AG04449 (cell line): ENCODE results near the gene EIF2S3B.
"Not testable (repeated sequence)": the region's sequence is repeated elsewhere in the genome, so short reads cannot be mapped to it uniquely, and the experiment has no call there.

Experiments
- CTCF ChIA-PET: fragments of 350-600 bp; formaldehyde crosslinking; extraction: SDS; loops from one replicate; lab custom pipeline; 2021; ENCODE audit warnings: antibody characterized with exemption; lab: Yijun Ruan, JAX
- POLR2A ChIA-PET: fragments of 400-600, 350-600 bp; formaldehyde crosslinking; extraction: SDS; loops from one replicate; lab custom pipeline; 2020; ENCODE audit warnings: antibody characterized with exemption, inconsistent platforms; lab: Yijun Ruan, JAX
- DNase-seq: peaks from one replicate; pipeline ENCODE4 v3.0.0-alpha.2; 2010; ENCODE audit warnings: low read depth, low spot score
- H3K4me3 ChIP-seq: 2 replicates; pipeline ENCODE4 v1.5.1; 2011; ENCODE audit warnings: low read depth, mild to moderate bottlenecking, control low read depth, low read length
- CTCF ChIP-seq: IDR thresholded peaks from one replicate; pipeline ENCODE4 v1.5.1; 2011; ENCODE audit warnings: mild to moderate bottlenecking, moderate library complexity, low read length, control low read depth, inconsistent platforms; ENCODE audit not compliant: insufficient read depth; ENCODE audit errors: missing control alignments

EIF2S3B gene

GRCh38 chr12:10505620-10506019 is at the start of gene EIF2S3B:
Gene EIF2S3B (plus strand): TSS chr12:10505890. CDS start chr12:10505903, 13 bp downstream.
- H3K4me3 ChIP-seq = no peak within 1 kb of the TSS
- ChIA-PET CTCF (no interaction called here), POLR2A (no interaction called here)
- no peak for DNase-seq
- no peak for TF ChIP-seq CTCF

- no peak for DNase-seq
- ChIA-PET CTCF (no interaction called here), POLR2A (no interaction called here)
- H3K4me3 ChIP-seq = no peak overlapping the region
- no peak for TF ChIP-seq CTCF
These were observed 48.8 kb upstream of the EIF2S3B start for GRCh38 chr12:10456856-10457255.

GRCh38 chr12:10457760-10458159 is 47.9 kb upstream of the EIF2S3B start:
- TF ChIP-seq CTCF = no peak
- H3K4me3 ChIP-seq = no peak overlapping the region
- DNase-seq = no peak
- ChIA-PET CTCF (no interaction called here), POLR2A (no interaction called here)

- POLR2A ChIA-PET = no interaction called here
- no peak overlapping the region for H3K4me3 ChIP-seq
- CTCF ChIA-PET = no interaction called here
- TF ChIP-seq CTCF = no peak
- no peak for DNase-seq
These were observed 39.4 kb upstream of the EIF2S3B start for GRCh38 chr12:10466311-10466710.

- no peak overlapping the region for H3K4me3 ChIP-seq
- CTCF ChIA-PET = no interaction called here
- no peak for DNase-seq
- POLR2A ChIA-PET = no interaction called here
- no peak for TF ChIP-seq CTCF
These were observed 36.0 kb upstream of the EIF2S3B start for GRCh38 chr12:10469701-10470100.

GRCh38 chr12:10472808-10473207 is 32.9 kb upstream of the EIF2S3B start:
- H3K4me3 ChIP-seq, POLR2A ChIA-PET, CTCF ChIA-PET: not testable (repeated sequence)

GRCh38 chr12:10481901-10482300 is 23.8 kb upstream of the EIF2S3B start:
- CTCF ChIA-PET, DNase-seq, H3K4me3 ChIP-seq, POLR2A ChIA-PET: not testable (repeated sequence)

More at GRCh38 chr12:10472808-10473207, 32.9 kb upstream of the EIF2S3B start:
- DNase-seq = not testable (repeated sequence)

GRCh38 chr12:10487328-10487727 is 18.4 kb upstream of the EIF2S3B start:
- POLR2A ChIA-PET, DNase-seq: not testable (repeated sequence)
- CTCF ChIA-PET = interaction anchor here (0.7 kb wide), 1 partner anchor 13 kb away, joined by 3 read pairs; no protein-coding TSS in a partner anchor

More at GRCh38 chr12:10487328-10487727, 18.4 kb upstream of the EIF2S3B start:
- not testable (repeated sequence) for H3K4me3 ChIP-seq
